Muscle layer of duodenum (tissue), 2 donors: ENCODE data around the gene UBE3D.
"Not testable (repeated sequence)": the region's sequence is repeated elsewhere in the genome, so short reads cannot be mapped to it uniquely, and the experiment has no call there.

Source experiments
- H3K27ac ChIP-seq: one replicate; pipeline ENCODE4 v1.7.0; 2013; ENCODE audit warnings: mild to moderate bottlenecking, low read length
- H3K27me3 ChIP-seq: one replicate; pipeline ENCODE4 v1.7.0; 2013; ENCODE audit warnings: low read depth, mild to moderate bottlenecking, control low read depth, low read length
- H3K36me3 ChIP-seq, 2 donors: one replicate each; pipeline ENCODE4 v1.7.0; 2013; ENCODE audit warnings: low read length in 2 of 2, control low read depth in 1 of 2, mild to moderate bottlenecking in 1 of 2; ENCODE audit not compliant: insufficient read depth in 2 of 2, control insufficient read depth in 1 of 2
- H3K4me1 ChIP-seq, 2 donors: one replicate each; pipeline ENCODE4 v1.7.0; 2013; ENCODE audit warnings: low read length in 2 of 2, mild to moderate bottlenecking in 2 of 2, control low read depth in 1 of 2, moderate library complexity in 1 of 2; ENCODE audit not compliant: insufficient read depth in 2 of 2, control insufficient read depth in 1 of 2
- H3K4me3 ChIP-seq, 2 donors: one replicate each; pipeline ENCODE4 v1.7.0; 2013; ENCODE audit warnings: low read length in 2 of 2, low read depth in 1 of 2, mild to moderate bottlenecking in 1 of 2
- H3K9me3 ChIP-seq, 2 donors: one replicate each; pipeline ENCODE4 v1.7.0; 2013; ENCODE audit warnings: low read length in 2 of 2, control low read depth in 1 of 2, mild to moderate bottlenecking in 1 of 2; ENCODE audit not compliant: control insufficient read depth in 1 of 2
- donor health status: healthy.

Gene UBE3D

DNA sequence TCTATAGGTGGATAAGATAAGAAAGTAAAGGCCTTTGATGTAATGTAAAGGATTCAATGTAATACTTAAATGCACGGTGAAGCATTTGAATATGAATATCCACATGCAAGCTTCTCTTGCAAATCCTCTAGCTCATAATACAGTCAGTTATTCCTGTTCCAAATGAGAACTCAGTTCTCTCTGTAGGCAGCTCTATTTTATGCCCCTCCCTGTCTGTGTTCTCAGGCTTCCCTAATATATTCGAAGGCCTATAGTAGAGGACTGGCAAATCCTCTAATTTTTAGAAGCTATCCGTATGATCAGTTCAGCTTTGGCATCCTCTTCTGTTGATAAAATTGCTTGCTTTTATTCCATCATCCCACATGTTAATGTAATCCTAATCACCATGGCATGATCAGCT lies 200.2 kb downstream of the UBE3D start:
- Histone ChIP-seq H3K4me1 (no peaks in the 10 kb centered on the region), H3K27me3 (no peaks in the 10 kb centered on the region), H3K27ac (no peak overlapping the region), H3K36me3 (no peaks in the 10 kb centered on the region), H3K4me3 (no peak overlapping the region), H3K9me3 (no peaks in the 10 kb centered on the region)

DNA sequence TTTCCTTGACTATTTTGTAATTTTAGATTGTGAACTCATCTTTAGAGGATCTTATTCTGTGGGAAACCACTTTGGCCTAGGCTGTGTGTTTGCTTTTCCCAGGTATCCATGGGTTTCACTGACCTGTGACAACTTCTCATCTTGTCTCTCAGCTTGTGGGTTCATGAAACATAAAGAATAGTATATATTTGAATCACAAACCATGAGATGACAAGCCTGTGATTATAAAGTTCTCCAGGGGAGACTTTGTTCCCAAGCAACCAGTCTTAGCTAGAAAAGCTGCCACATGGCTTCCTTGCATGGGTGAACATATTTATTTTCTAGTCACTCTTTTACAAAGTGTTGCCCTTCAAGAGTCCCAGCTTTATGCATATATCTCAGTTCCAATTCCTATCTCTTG lies 201.9 kb downstream of the UBE3D start:
- no peaks in the 10 kb centered on the region for H3K27me3 ChIP-seq
- H3K27ac ChIP-seq = no peak overlapping the region
- H3K4me3 ChIP-seq = no peak overlapping the region
- no peaks in the 10 kb centered on the region for H3K4me1 ChIP-seq
- H3K36me3 ChIP-seq = no peaks in the 10 kb centered on the region
- no peaks in the 10 kb centered on the region for H3K9me3 ChIP-seq

DNA sequence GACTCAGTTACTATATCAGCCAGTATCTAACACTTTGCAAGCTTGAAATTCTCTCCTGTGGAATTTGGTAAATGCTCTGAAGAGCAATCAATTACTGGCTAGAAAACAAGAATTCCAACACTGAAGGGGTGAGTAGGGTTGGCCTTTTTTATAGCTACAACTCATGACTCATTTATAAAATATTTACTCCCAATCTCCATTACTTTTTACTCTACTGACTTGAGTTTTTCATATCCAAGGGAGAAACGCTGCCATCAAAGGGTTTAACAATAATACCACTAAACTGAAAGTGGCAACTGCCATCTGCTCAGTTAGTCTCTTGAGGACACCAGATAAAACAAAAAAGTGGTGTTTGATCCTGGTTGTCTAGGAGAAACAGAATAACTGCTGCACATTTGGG lies 203.1 kb downstream of the UBE3D start:
- Histone ChIP-seq H3K4me1 (no peaks in the 10 kb centered on the region), H3K36me3 (no peaks in the 10 kb centered on the region), H3K9me3 (no peaks in the 10 kb centered on the region), H3K27me3 (no peaks in the 10 kb centered on the region), H3K4me3 (no peak overlapping the region), H3K27ac (no peak overlapping the region)

DNA sequence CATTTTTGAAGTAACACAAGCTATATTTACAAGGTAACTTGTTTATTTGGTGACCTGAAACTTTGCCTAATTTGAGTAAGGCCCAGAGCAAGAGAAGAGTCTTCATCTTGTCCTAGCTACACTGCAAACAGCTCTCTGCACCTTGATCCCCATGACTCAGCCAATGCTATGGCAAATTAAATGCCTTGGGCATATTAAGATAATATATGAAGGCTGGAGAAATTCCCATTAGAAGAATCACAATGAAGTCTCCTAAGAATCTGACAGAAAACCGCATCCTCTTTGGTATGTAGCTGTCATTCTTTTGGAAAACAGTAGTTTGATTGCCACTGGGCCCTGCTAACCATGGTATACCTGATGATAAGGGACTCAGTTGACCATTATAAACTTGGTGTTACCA lies 204.5 kb downstream of the UBE3D start:
- Histone ChIP-seq H3K27ac (no peak overlapping the region), H3K4me1 (no peaks in the 10 kb centered on the region), H3K4me3 (no peak overlapping the region), H3K27me3 (no peaks in the 10 kb centered on the region), H3K9me3 (no peaks in the 10 kb centered on the region), H3K36me3 (no peaks in the 10 kb centered on the region)

DNA sequence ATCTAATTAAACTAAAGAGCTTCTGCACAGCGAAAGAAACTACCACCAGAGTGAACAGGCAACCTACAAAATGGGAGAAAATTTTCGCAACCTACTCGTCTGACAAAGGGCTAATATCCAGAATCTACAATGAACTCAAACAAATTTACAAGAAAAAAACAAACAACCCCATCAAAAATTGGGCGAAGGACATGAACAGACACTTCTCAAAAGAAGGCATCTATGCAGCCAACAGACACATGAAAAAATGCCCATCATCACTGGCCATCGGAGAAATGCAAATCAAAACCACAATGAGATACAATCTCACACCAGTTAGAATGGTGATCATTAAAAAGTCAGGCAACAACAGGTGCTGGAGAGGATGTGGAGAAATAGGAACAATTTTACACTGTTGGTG lies 209.6 kb downstream of the UBE3D start:
- not testable (repeated sequence) for H3K36me3 ChIP-seq, H3K9me3 ChIP-seq, H3K27ac ChIP-seq, H3K4me3 ChIP-seq, H3K4me1 ChIP-seq, H3K27me3 ChIP-seq

DNA sequence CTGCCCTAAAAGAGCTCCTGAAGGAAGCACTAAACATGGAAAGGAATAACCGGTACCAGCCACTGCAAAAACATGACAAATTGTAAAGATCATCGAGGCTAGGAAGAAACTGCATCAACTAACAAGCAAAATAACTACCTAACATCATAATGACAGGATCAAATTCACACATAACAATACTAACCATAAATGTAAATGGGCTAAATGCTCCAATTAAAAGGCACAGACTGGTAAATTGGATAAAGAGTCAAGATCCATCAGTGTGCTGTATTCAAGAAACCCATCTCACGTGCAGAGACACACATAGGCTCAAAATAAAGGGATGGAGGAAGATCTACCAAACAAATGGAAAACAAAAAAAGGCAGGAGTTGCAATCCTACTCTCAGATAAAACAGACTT lies 212.7 kb downstream of the UBE3D start:
- not testable (repeated sequence) for H3K36me3 ChIP-seq, H3K4me3 ChIP-seq, H3K9me3 ChIP-seq, H3K27me3 ChIP-seq, H3K27ac ChIP-seq, H3K4me1 ChIP-seq

DNA sequence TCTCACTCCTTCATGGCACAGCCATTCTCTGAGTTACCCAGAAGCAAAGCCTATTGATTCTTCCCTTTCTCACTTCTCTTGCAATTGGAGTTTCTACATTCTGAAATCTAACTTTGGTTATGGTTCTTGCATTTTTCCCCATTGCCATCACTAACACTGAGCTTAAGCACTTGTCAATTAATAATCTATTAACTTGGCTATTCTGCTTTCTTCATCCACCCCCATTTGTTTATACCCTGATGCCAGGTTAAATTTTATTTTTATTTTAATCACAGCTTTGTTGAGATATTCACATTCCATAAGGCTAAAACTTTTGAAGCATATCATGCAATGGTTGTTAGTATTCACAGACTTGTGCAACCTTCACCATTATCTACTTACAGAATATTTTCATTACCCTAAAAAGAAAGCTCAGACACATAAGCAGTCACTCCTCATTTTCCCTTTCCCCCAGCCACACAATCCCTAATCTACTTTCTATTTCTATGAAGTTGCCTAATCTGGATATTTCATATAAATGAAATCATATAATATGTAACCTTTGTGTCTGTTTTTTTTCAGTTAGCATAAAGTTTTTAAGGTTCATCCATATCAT lies 222.3 kb downstream of the UBE3D start:
- no peak overlapping the region for H3K4me3 ChIP-seq
- H3K27me3 ChIP-seq = no peaks in the 10 kb centered on the region
- no peaks in the 10 kb centered on the region for H3K9me3 ChIP-seq
- H3K27ac ChIP-seq = no peak overlapping the region
- no peaks in the 10 kb centered on the region for H3K4me1 ChIP-seq
- no peaks in the 10 kb centered on the region for H3K36me3 ChIP-seq

DNA sequence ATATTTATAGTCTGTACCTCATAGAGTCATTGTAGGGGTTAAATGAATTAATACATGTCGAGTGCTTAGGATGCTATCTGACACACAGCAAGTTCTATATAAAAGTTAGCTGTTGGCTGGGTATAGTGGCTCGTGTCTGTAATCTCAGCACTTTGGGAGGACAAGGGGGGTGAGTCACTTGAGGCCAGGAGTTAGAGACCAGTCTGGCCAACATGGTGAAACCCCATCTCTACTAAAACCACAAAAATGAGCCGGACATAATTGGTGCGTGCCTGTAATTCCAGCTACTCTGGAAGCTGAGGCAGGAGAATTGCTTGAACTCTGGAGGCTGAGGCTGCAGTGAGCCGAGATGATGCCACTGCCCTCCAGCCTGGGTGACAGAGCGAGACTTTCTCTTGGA lies 222.9 kb downstream of the UBE3D start:
- H3K9me3 ChIP-seq = no peaks in the 10 kb centered on the region
- H3K4me1 ChIP-seq = no peaks in the 10 kb centered on the region
- no peak overlapping the region for H3K4me3 ChIP-seq
- no peaks in the 10 kb centered on the region for H3K27me3 ChIP-seq
- H3K27ac ChIP-seq = no peak overlapping the region
- H3K36me3 ChIP-seq = no peaks in the 10 kb centered on the region
